HG03196 (cell line): ENCODE results near the gene NDUFB10.
"Not testable (repeated sequence)": the region's sequence is repeated elsewhere in the genome, so short reads cannot be mapped to it uniquely, and the experiment has no call there.

Experiments used
- ATAC-seq: cut with Tn5 transposase; IDR thresholded peaks from one replicate; pipeline ENCODE4 v1.9.1; 2021; ENCODE audit not compliant: unreplicated experiment

Gene NDUFB10

GRCh38 chr16:1959269-1960039 lies at the start of gene NDUFB10:
TSS of gene NDUFB10 (plus strand) at chr16:1959538. CDS start at chr16:1959625, 87 bp downstream.
- peak; percentile 80 for ATAC-seq

DNA sequence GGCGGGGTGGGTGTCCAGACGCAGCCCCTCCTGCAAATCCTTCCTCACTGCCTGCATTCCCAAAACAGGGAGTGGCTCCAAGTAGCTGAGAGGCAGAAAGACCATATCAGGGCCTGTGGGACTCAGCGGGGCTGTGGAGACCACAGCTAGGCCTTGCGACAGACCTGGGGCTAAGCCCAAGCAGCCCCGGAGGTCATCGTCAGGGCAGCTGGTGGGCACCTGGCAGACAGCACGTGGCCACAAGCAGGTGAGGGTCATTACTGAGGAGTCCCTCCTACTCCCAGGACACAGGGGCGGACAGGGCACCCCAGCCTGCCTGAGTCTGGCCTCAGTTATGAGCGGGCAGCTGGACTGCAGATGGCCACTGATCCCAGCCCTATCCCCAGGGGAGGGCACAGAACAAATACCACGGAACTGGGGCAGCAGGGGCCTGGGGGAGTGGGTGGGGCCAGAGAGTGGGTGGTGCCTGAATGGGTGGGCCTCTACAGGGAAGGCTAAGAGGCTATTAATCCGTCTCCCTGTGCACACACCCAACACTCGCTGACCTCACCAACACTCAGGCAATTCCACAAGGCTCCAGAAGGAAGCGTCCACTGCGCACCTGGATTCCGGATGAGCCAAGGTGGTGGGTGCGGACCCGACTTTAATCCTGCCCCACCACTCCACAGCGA lies 49.6 kb upstream of the NDUFB10 start:
- no peak for ATAC-seq

DNA sequence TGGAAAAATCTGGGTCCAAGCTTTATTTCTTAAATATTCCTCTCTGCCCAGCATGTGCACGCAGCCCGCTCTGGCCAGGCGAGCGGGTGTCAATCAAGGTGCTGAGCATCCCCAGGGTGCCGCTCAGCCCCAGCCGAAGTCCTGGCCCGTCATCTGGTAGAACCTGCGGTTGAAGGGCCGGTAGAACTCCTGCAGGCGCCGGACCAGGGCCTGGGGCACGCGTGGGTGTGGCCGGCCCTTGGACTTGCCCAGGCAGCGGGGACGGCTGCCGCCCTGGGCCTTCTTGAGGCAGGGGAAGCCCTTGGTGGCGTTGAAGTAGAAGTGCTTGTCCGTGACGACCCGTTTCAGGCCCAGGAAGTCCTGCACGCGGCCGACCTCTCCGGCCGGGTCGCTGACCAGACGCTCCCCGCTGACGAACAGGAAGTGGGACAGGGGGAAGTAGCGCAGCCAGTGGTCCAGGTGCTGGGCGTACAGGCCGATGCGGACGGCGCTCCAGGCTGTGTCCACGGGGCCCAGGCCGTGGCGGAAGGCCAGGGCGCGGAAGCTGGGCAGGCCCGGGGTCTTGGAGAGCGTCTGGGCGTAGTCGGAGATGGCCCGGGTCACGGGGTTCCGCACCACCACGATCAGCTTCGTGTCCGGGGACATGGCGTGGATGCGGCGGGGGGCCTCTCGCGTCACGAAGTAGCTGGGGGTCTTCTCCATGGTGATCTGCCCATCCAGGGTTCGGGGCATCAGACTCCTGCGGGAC lies 47.7 kb upstream of the NDUFB10 start:
- no peak for ATAC-seq

- ATAC-seq = no peak
Observed at GRCh38 chr16:1912215-1912543, 47.2 kb upstream of the NDUFB10 start.

DNA sequence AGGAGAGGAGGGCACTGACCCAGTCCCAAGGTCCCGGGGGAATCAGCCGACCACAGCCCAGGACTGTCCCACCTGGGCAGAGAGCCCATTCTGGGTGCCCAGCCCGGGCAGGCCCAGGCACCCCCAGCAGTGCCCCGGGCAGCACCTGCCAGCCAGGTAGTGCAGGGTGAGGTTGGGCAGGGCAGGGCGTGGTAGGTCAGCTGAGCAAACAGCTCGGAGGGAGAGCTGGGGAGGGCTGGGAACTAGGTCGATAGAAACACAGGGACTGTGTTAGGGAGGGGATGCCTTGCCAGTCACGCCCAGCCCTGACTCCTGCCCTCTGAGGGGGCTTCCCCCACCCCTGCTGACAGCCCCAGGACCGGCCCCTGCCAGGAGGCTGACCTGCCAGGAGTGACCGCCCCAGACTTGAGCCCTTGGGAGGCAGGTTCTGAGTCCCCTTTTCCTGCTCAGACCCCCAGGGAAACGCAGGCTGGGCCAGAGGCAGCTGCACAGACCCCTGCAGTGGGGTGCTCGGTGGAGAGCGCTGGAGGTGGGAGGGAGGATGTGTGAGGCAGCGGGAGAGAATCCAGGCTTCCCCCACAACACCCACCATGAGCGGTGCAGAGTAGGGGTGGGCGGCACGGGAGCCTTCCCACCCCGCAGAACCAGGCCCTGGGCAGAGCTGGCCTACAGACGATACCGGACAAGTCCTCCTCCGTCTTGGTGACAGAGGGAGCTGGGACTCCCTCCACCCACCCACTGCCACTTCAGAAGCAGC lies 45.8 kb upstream of the NDUFB10 start:
- ATAC-seq = no peak

- ATAC-seq = no peak
Observed at GRCh38 chr16:1914084-1914608, 45.2 kb upstream of the NDUFB10 start.

- ATAC-seq = no peak
Observed at GRCh38 chr16:1914988-1915387, 44.4 kb upstream of the NDUFB10 start.

DNA sequence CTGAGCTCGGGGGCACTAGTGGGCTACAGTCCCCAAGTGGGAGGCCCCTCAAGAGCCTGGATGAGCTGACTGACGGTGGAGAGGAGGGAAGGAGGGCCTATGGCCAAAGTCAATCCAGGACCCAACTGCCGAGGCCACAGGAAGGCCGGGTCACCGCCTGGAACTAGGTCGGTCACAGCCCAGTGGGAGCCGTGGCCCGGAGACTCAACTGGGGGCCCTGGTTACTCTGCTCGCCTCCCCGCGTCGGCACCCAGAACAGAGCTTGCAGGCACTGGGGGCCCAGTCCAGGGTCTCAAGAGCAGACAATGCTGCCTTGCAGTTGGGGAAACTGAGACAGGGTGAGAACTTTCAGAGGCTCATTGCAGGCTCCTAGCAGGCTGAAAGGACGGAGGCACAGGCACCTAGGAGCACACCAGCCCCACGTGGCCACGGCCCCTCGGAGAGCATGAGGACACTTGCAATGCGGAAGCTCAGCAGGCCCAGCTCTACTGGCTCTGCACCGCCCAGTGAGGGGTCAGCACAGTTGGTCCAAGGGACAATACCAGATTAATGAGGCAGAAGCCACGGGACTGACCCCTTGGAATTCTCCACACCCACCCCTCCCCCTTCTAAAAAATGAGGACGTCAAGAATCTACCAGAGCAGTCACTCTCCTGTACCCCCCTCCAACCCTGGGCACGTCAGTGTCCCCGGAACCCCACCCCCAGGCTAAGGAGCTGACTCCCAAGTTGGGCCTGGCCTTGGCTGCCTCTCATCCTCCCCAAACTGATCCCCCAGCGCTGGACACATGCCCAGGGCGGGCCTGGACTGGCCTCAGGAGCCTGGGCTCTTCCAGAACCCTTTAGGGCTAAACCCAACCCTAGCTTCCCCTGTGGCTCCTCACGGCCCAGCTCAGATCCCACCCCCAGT lies 43.4 kb upstream of the NDUFB10 start:
- ATAC-seq = no peak

DNA sequence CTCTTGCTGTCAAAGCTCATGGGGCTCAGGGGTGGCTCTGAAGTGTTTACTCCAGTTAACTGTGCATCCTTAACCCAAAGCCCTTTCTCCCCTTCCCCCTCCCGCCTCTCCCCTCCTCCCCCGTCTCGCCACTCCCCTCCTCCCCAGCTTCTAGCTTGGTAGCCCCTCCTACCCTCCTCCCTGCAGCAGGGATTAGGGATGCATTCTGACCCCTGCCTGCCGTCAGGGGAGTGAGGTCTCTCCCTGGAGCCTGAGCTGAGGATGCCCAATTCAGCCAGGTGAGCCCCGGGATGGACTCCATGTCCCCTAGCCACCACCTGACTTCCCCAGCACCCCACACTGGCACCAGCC lies 42.7 kb upstream of the NDUFB10 start:
- no peak for ATAC-seq

GRCh38 chr16:1917056-1917664 lies 42.2 kb upstream of the NDUFB10 start:
- no peak for ATAC-seq

GRCh38 chr16:1917665-1918350 lies 41.5 kb upstream of the NDUFB10 start:
- no peak for ATAC-seq

DNA sequence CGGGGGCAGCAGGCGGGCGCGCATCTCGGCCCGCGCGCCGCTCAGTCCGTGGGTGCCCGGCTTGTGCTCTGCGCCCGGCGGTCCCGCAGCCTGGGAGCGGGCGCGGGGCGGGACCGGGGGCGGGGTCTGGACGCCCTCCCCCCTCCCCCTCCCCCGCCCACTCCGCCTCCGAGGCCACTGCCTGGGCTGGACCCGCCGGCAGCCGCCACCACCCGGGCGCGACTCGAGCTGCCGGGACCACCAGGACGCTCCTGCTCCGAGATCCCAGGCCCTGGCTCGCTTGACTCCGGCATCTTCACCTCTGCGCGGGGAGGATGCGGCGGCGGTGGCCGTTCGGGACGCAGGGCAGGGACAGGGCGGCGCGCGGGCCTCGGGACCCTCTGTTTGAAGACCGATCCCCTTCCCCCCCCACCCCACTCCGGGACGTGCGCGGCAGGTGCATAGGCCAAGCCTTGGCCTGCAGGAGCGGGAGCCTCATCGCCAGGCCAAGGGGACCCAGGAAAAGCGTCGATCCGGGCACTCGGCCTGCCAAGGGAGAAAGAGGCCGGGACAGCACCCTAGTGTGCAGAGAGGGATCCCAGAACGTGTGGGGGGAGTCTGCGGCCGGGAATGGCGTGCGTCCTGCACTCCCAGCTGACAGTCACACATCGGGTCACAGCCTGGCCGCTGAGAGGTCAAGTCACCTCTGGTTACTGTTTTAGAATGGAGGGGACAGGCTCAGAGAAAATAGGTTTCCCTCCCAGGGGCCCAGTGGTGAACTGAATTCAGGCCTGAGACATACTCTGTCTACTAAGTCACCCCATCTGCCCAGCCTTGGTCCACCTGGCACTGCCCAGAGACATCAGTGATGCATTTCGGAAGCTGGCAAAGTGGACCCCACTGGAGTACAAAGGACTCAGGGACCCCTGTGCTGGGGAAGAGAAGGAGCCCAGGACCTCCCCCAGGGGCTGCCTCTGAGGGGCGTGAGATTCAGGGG lies 40.7 kb upstream of the NDUFB10 start, which contains the start of gene HS3ST6:
Gene HS3ST6, minus strand, starts transcription at position 65 of the 976 bp plus-strand sequence. CDS start 92 bp downstream, outside the sequence.
- ATAC-seq = no peak

GRCh38 chr16:1919327-1919998 lies 39.9 kb upstream of the NDUFB10 start:
- no peak for ATAC-seq

- ATAC-seq = not testable (repeated sequence)
Observed at GRCh38 chr16:1920122-1920521, 39.2 kb upstream of the NDUFB10 start.

DNA sequence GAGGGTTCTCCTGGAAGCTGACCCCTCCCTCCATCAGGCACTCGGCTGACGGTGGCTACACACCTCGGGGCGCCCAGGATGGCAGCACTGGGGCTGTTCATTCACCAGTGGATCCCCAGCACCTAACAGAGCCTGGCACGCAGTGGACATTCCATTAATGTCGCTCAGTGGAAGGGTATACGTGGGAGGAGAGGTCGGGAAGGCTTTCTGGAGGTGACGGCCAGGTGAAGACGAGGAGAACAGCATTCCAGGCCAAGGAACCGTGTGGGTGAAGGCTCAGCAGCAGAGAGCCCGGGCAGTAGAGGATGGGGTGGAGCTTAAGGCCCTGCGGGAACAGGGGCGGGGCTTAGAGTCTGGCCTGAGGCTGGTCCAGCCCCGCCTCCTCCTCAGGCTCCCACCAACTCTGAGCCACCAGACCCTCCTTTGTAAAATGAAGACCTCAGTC lies 38.6 kb upstream of the NDUFB10 start:
- no peak for ATAC-seq

DNA sequence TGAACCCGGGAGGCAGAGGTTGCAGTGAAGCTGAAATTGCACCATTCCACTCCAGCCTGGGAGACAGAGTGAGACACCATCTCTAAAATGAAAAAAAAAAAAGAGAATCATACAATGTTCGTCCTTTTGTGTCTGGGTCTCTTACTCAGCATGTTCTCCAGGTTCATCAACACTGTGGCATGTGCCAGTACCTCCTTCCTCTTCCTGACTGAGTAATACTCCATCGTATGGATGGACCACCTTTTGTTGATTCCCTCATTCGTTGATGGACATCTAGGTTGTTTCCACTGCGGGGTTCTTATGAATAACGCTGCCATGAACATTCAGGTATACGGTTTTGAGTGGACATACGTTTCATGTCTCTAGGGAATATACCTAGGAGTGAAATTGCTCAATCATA lies 37.0 kb upstream of the NDUFB10 start:
- no peak for ATAC-seq
